Astrocyte (in vitro differentiated cells and primary cell): ENCODE measurements around the gene ZNF253.

ENCODE experiments used
- EZH2 ChIP-seq: IDR thresholded peaks from 2 replicates; pipeline ENCODE4 v1.6.1; 2012; ENCODE audit warnings: mild to moderate bottlenecking, low read length, inconsistent platforms; ENCODE audit not compliant: insufficient read depth
- TF ChIP-seq, protein P1 (sequence below): IDR thresholded peaks from 2 replicates; pipeline ENCODE4 v1.5.1; 2011; ENCODE audit warnings: low read depth, mild to moderate bottlenecking, inconsistent platforms, low read length, moderate library complexity; ENCODE audit not compliant: insufficient read depth

DNA sequence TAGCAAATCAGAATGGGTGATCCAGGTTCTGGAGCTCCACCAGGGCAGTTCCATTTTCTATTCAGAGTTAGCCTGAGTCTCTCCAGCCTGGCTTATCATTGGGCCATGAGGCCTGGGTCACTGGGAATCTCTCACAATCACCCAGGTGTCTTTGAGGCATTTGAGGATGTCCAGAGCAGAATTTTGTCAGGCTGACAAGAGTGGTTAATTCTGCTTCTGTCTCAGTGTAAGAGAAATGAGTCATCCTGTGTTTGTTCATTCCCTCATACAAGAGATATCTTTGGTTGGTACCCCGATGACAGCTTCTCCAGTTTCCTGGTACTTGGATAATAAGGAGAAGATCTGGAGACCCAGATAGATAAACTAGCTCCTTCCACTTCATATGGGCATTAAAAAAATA lies 45.5 kb downstream of the ZNF253 start:
- TF ChIP-seq EZH2, result no peak
- TF ChIP-seq, protein P1, sequence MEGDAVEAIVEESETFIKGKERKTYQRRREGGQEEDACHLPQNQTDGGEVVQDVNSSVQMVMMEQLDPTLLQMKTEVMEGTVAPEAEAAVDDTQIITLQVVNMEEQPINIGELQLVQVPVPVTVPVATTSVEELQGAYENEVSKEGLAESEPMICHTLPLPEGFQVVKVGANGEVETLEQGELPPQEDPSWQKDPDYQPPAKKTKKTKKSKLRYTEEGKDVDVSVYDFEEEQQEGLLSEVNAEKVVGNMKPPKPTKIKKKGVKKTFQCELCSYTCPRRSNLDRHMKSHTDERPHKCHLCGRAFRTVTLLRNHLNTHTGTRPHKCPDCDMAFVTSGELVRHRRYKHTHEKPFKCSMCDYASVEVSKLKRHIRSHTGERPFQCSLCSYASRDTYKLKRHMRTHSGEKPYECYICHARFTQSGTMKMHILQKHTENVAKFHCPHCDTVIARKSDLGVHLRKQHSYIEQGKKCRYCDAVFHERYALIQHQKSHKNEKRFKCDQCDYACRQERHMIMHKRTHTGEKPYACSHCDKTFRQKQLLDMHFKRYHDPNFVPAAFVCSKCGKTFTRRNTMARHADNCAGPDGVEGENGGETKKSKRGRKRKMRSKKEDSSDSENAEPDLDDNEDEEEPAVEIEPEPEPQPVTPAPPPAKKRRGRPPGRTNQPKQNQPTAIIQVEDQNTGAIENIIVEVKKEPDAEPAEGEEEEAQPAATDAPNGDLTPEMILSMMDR, result no peak
